Fibroblast of lung (primary cell): ENCODE results near the gene STK11.

Source experiments
- EZH2 ChIP-seq: IDR thresholded peaks from 2 replicates; pipeline ENCODE4 v1.5.1; 2012; ENCODE audit warnings: low read length, control low read depth, mild to moderate bottlenecking; ENCODE audit errors: missing control alignments
- TF ChIP-seq, protein P1 (sequence below), 2 donors: IDR thresholded peaks in 1 of 2; conservative IDR thresholded peaks in 1 of 2; 1 replicate in 1 of 2; 2 replicates in 1 of 2; pipeline ENCODE4 v1.5.1; 2011 to 2012; ENCODE audit warnings: low read length in 2 of 2, control low read depth in 1 of 2, inconsistent platforms in 1 of 2, low read depth in 1 of 2, mild to moderate bottlenecking in 1 of 2

DNA sequence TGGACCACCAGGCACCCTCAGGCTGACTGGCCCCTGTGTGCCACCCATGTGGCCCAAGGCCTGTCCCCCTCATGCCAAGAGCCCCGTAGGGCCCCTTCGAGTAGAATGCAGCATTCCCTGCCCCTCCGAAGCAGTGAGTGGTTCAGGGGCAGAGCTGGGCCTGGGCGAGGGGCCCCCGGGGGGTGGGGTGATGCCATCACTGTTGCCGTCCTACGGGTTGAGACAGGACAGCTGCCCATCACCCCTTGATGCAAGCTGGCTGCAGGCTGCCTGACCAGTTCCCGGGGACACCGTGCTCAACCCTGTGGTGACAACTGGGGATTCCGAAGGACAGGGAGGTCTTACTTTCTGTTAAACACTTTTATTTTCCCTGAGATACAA, 36.2 kb upstream of the STK11 start:
- TF ChIP-seq, protein P1, sequence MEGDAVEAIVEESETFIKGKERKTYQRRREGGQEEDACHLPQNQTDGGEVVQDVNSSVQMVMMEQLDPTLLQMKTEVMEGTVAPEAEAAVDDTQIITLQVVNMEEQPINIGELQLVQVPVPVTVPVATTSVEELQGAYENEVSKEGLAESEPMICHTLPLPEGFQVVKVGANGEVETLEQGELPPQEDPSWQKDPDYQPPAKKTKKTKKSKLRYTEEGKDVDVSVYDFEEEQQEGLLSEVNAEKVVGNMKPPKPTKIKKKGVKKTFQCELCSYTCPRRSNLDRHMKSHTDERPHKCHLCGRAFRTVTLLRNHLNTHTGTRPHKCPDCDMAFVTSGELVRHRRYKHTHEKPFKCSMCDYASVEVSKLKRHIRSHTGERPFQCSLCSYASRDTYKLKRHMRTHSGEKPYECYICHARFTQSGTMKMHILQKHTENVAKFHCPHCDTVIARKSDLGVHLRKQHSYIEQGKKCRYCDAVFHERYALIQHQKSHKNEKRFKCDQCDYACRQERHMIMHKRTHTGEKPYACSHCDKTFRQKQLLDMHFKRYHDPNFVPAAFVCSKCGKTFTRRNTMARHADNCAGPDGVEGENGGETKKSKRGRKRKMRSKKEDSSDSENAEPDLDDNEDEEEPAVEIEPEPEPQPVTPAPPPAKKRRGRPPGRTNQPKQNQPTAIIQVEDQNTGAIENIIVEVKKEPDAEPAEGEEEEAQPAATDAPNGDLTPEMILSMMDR (conservative IDR thresholded peaks at IDR 0.05 in 1 of 2, IDR thresholded peaks at IDR 0.05 in 1 of 2; ENCODE audit: low read depth in 1 of 2, low read length in 2 of 2): no peak
- TF ChIP-seq EZH2: no peak
